GM18873 (cell line): ENCODE results near the gene FSCN2.
"Not testable (repeated sequence)": the region's sequence is repeated elsewhere in the genome, so short reads cannot be mapped to it uniquely, and the experiment has no call there.

Source experiments
- ATAC-seq: cut with Tn5 transposase; IDR thresholded peaks from one replicate; pipeline ENCODE4 v1.9.1; 2021; ENCODE audit warnings: mild to moderate bottlenecking, moderate library complexity, moderate number of reproducible peaks; ENCODE audit not compliant: unreplicated experiment, low FRiP score

FSCN2 gene

DNA sequence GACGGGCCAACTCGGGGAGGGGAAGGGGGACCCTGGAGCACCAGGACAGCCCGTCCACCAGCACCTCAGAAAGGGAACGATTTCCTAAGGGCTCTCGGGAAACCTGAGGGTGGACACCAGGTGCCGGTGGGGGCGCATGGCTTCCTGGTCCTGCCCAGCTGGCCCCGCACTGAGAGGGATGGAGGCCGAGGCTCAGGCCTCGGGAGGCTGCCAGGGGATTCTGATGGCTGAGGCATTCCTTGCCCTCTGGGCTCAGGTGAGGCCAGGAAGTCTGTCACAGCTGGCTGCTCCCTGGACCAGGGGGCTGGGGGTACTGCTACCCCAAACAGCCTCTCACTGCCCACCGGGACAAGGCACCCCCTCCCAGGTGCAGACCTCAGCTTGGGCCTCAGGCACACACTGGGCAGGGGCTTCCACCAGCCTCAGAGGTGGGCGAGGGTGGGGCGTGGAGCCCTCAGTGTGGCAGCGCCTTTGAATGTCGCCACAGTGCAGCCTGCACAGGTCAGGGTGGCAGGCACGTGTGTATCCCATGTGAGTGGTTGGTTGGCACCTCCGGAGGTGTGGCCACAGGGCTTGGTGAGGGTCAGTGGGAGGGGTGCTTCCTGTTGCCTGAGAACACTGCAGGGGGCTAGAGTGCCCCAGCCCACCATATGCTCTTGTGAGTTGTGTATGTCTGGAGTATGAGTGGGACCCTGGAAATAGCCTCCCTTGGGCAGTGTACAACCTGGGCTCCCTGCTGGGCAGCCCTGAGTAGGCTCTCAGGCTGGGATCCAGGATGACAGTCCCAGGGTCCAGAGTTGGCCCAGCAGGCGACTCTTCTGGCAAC lies 3.9 kb upstream of the FSCN2 start:
- ATAC-seq, result no peak

DNA sequence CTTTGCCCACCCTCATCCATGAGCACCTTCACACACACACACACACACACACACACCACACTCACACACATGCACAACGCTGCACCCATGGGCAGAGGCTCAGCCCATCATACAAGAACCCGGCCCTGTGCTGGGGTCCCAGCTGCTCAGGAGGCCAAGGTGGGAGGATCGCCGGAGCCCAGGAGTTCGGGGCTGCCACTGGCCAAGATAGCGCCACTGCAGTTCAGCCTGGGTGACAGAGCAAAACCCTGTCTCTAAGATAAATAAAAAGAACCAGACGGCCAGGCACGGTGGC lies 3.4 kb upstream of the FSCN2 start:
- ATAC-seq, result no peak

DNA sequence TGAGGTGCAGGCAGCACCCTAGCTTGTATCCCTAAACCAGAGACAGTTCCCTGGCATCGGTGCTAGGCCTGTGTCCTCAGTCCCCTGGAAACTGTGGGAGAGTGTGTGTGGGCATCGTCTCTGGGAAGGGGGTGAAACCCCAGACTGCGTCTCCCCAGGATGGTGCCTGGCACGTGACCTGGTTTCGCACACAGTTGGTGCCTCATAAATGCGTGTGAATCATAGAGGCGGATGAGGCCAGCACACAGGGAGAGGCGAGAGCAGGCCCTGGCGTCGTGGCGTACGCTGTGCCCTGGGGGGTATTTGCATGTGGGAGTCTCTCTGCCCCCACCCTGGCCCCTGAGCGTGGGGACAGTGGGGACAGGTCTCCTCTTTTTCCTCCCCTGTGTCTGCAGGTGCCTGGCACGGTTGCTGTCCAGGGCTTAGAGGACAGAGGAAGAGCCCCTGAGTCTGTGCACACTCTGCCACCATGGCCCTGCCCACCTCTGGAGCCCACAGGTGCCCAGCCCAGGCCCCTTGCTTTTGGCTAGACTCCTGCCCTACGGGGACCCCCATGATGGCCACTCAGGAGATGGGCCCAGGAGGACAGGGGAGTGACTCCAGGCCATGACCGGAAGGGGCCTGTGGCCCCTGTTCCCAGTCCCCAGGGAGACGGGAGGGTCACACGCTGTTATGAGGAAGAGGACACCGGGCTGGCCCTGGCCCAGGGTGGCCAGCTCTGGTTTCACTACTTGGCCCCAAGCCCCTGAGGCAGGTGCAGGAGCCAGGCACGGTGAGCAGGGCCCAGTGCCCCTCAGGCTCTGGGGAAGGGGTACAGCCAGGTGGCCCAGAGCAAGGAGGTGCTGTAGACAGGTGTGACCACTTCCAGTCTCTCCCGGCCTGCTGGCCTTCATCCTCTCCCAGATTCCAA lies 1.3 kb upstream of the FSCN2 start:
- no peak for ATAC-seq

DNA sequence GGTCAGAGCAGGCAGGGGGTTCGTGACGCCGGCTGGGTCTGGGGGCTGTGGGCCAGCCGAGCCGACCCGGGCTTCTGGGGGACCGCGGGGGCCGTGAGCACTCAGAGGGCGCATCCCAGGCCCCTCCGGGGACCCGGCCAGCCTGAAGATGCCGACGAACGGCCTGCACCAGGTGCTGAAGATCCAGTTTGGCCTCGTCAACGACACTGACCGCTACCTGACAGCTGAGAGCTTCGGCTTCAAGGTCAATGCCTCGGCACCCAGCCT lies 140 bp downstream of the FSCN2 start:
- ATAC-seq, result no peak

DNA sequence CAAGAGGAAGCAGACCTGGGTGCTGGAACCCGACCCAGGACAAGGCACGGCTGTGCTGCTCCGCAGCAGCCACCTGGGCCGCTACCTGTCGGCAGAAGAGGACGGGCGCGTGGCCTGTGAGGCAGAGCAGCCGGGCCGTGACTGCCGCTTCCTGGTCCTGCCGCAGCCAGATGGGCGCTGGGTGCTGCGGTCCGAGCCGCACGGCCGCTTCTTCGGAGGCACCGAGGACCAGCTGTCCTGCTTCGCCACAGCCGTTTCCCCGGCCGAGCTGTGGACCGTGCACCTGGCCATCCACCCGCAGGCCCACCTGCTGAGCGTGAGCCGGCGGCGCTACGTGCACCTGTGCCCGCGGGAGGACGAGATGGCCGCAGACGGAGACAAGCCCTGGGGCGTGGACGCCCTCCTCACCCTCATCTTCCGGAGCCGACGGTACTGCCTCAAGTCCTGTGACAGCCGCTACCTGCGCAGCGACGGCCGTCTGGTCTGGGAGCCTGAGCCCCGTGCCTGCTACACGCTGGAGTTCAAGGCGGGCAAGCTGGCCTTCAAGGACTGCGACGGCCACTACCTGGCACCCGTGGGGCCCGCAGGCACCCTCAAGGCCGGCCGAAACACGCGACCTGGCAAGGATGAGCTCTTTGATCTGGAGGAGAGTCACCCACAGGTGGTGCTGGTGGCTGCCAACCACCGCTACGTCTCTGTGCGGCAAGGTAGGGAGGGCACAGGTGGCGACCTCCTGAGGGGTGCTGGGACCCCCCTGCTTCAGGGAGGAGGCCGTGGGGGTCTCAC lies 667 bp downstream of the FSCN2 start:
- ATAC-seq, result no peak

DNA sequence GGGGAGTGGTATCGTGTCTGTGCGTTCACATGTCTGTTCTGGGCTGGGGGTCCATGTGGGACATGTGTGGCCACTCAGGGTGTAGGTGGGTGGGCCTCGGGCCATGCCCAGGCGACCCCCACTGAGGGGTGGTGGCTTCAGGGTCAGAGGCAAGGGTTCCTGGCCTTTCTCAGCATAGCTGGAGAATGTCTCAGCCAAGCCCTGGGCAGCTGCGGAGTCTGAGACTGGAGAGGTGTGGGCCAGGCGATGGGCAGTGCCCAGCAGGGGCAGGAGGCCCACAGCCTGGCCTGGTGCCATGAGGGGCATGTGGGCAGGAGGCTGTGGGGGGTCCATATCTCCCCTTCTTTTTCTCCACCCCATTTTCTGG lies 1.2 kb downstream of the FSCN2 start:
- ATAC-seq, result no peak

DNA sequence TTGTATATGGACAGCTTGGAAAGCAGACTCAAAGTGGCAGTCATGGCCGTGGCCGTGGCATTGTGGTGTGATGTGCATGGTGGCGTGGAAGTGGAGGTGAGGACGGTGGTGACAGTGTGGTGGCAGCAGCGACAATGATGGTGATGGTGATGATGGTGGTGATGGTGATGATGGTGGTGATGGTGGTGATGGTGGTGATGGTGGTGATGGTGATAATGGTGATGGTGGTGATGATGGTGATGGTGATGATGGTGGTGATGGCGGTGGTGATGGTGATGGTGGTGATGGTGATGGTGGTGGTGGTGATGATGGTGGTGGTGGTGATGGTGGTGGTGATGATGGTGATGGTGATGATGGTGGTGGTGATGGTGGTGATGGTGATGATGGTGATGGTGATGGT lies 2.8 kb downstream of the FSCN2 start:
- not testable (repeated sequence) for ATAC-seq

DNA sequence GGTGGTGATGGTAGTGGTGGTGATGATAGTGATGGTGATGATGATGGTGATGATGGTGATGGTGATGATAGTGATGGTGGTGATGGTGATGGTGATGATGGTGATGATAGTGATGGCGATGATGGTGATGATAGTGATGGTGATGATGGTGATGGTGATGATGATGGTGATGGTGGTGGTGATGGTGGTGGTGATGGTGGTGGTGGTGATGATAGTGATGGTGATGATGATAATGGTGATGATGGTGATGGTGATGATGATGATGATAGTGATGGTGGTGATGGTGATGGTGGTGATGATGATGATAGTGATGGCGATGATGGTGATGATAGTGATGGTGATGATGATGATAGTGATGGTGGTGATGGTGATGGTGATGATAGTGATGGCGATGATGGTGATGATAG lies 3.8 kb downstream of the FSCN2 start:
- ATAC-seq, result not testable (repeated sequence)

DNA sequence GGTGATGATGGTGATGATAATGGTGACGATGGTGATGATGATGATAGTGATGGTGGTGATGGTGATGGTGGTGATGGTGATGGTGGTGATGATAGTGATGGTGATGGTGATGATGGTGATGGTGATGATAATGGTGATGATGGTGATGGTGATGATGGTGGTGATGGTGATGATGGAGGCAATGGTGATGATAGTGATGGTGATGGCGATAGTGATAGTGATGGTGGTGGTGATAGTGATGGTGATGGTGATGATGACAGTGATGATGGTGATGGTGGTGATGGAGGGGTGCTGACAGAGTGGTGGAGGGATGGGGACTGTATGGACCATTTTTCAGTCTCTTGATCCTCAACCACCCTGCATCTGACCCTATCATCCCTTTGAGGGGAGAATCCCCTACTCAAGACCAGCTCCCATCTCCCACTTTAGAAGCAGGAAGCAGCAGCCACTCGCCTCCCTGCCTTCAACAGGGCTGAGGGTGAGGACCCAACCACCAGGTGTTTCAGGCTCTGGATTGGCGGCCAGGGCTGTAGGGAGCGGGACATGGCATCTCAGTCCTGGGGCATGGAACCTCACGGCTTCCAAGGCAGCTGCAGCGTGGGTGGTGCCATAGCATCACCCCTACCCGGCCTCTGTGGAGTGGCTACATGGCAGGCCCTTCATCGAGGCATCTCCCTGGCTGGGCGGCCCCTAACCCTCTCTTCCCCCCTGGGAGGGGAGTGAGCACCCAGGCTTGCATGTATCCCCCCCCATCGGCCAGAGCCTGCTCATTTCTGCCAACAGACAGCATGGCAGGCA lies 4.5 kb downstream of the FSCN2 start:
- ATAC-seq, result no peak

DNA sequence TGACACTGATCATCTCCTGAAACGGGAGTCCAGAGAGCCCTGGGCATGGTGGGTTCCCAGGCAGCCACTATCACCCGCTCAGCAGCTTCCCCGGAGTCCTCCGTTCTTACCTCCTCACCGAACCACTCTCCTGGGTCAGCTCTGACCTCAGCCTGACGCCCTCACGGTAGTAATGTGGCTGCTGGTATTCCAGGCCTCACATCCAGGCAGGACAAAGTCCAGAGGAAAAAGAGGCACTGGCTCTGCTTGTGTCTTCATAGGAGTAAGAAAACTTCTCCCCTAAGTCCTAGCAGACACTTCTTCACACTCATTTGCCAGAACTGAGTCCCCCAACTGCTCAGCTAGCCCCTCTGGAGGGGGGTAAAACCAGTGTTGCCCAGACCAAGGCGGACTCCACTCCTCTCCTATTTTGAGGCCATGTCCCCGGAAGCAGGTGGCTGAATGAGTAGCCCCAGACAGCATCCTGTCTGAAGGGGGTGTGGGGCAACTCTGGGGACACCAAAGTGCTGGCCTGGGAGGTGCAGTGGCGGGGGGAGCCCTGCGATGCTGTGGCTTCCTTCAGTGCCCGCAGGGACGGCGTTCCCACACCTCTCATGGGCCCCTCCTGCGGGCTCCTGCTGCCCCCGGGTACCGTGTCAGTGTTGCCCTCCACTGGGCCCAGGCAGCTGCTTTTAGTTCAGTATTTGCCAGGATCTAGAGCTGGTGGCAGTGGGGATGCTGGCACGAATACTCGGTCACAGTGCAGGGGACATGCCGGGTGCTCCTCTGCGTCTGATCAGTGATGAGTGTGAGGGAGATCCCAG lies 5.4 kb downstream of the FSCN2 start:
- ATAC-seq, result no peak

DNA sequence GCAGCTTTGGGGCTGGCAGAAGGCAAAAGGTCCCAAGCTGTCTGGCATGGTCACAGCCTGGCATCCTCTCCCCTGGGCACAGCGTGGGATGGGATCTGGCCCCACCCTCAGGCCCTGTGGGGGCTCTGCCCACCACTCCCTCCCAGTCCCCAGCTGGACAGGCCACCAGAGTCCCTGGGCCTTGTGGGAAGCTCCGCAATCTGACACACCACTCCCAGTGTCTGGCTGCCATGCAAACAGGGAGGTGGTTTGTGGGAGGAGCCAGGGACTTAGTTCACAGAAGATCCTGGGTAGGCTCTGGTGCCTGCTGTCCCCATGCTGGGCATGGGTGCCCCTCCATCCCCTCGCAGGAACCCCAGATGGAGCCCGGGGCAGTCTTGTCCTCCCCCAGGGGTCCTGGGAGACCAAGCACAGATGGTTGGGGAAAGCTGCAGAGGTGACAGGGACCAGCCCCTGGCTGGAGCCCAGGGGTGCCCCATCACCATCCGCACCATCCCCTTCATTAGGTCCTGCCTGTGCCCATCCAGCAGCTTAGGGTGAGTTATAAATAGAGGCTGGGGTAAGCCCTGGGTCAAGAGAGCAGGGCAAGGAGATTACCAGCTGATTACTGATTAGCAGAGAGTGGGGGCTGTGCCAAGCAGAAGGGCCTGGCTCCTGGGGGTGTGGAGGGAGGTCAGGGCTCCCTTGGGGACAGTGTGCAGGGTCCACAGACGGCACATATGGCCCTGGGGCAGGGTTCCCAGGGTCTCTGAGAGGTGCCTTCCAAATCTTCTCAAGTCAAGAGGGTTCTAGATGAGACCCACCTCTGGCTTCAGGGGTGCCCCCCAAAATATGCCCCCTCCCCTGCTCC lies 6.2 kb downstream of the FSCN2 start:
- ATAC-seq, result no peak

DNA sequence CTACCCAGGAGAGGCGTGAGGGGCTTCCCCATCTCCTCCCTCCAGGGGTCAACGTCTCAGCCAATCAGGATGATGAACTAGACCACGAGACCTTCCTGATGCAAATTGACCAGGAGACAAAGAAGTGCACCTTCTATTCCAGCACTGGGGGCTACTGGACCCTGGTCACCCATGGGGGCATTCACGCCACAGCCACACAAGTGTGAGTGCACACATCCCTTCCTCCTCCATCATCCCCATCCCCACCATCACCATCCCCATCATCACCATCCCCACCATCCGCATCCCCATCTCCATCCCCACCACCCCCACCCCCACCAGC lies 6.8 kb downstream of the FSCN2 start:
- no peak for ATAC-seq

DNA sequence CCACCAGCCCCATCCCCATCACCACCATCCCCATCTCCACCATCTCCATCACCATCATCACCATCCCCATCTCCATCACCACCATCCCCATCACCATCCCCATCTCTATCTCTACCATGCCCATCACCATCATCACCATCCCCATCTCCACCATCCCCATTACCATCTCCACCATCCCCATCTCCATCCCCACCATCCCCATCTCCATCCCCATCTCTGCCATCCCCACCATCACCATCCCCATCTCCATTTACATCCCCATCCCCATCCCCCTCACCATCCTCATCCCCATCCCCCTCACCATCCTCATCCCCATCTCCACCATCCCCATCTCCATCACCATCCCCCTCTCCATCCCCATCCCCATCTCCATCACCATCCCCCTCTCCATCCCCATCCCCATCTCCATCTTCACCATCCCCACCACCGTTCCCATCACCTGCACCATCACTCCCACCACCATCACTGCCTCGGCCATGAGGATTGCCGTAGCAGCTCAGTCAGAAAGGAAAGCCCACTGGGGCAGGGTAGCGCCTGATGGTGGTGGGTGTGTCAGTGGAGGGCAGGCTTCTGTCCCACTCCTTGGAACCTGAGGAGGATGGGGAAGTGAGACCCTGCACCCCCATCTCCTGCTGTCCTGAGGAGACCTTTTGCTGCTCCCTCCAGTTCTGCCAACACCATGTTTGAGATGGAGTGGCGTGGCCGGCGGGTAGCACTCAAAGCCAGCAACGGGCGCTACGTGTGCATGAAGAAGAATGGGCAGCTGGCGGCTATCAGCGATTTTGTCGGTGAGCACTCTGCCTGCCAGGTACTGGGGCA lies 7.5 kb downstream of the FSCN2 start:
- no peak for ATAC-seq

DNA sequence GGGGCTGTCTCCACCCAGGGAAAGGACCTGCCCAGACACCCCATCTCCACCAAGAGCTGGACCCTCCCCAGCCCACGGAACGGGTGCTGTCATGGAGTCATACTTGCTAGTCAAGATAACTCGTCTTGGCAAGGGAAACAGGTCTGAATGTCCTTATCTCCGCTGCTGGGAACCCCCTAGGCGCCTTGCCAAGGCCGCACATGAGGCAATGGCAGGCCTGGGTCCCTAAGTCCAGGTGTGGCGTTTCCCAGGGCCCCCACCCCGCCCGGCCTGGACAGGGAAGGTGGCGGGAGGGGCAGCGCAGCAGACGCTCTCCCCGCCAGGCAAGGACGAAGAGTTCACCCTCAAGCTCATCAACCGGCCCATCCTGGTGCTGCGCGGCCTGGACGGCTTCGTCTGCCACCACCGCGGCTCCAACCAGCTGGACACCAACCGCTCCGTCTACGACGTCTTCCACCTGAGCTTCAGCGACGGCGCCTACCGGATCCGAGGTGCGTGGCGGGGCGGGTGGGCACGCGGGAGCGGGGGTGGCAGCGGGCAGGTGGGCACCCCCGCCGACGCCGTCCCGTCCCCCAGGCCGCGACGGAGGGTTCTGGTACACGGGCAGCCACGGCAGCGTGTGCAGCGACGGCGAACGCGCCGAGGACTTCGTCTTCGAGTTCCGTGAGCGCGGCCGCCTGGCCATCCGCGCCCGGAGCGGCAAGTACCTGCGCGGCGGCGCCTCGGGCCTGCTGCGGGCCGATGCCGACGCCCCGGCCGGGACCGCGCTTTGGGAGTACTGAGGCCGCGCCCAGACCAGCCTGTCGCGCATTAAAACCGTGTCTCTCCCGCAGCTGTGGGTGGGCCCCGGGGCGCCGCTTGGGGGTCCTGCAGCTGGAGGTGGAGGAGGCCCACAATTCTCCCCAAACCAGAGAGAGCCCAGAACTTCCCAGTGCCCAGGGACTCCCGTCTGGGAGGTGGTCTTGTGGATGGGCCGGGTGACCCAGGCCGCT lies 8.4 kb downstream of the FSCN2 start:
- no peak for ATAC-seq

DNA sequence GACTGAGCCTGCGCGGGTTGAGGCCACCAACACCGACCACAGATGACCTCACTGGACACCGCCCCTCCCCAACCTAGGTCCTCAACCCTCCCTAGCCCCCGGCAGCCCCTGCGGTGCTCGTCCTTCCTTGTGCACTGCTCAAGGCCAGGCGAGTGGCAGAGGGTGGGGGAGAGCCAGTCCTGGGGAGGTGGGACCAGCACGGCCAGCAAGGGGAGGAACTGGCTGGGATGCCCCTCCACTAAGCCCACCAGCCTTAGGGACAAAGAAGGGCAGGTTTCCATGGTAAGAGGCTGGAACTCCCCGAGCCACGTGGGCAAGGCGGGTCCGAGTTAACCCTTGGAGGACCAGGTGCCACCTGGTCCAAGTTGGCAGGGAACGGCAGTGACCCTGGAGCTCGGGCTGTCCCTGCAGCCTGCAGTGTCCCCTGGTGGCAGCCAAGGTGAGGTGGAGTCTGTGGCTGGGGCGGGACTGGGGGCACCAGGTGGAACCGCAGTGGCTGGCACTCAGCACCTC lies 9.2 kb downstream of the FSCN2 start:
- no peak for ATAC-seq

DNA sequence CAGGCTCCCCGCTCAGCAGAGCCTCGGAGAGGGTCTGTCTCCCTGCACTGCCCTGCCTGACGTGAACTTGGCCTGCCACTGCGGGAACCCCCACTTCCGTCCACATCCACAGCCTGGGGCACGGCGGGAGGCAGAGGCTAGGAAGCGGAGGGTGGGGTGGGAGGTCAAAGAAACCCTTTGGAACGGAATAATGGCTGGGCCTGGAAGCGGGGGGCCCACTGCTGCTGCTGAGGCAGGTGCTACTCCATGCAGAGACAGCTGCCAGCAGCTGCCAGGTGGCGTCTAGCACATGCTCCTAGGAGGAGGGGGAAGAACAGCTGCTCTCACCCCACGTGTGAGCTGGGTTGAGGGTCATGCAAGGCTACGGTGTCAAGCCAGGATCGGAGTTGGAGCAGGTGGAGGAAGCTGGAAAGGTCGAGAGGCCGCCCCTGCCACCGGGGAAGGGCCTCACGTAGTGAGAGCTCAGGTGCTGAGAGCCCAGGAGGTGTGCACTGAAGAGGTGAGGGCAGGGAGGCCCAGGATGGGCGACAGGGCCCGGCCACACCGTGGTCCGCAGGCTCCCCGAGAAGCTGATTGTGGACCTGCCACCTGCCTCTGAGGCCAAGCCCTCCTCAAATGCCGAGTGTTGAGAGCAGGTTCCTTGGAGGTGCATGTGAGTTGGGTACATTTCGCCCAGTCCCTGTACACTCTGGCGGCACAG lies 9.8 kb downstream of the FSCN2 start:
- ATAC-seq, result no peak
